MM.1S (cell line): ENCODE measurements around the gene FRMD8.

ENCODE experiments used
- DNase-seq: peaks from one replicate; pipeline ENCODE4 v3.0.0-alpha.2; 2015
- H2AFZ ChIP-seq: fragments of 300-600 bp; sonication (generic); 2 replicates; pipeline ENCODE4 v1.6.0; 2016; ENCODE audit warnings: antibody characterized with exemption, low read length
- H3F3A ChIP-seq: fragments of 300-600 bp; sonication (generic); 2 replicates; pipeline ENCODE4 v1.6.1; 2016; ENCODE audit warnings: mild to moderate bottlenecking, antibody characterized with exemption, low read length, moderate library complexity, mixed read lengths; ENCODE audit not compliant: insufficient read depth
- H3K27ac ChIP-seq: fragments of 300-600 bp; sonication (generic); 2 replicates; pipeline ENCODE4 v1.5.1; 2016; ENCODE audit warnings: mild to moderate bottlenecking, low read length
- H3K27me3 ChIP-seq: fragments of 300-600 bp; sonication (generic); replicated peaks from 2 replicates; pipeline ENCODE4 v1.6.0; 2016; ENCODE audit warnings: low read length; ENCODE audit not compliant: insufficient read depth
- H3K36me3 ChIP-seq: fragments of 300-600 bp; sonication (generic); replicated peaks from 2 replicates; pipeline ENCODE4 v1.6.1; 2016; ENCODE audit warnings: mild to moderate bottlenecking, low read length, mixed read lengths; ENCODE audit not compliant: insufficient read depth
- H3K4me1 ChIP-seq: fragments of 300-600 bp; sonication (generic); 2 replicates; pipeline ENCODE4 v1.6.1; 2016; ENCODE audit warnings: low read length, mixed read lengths
- H3K4me2 ChIP-seq: fragments of 300-600 bp; sonication (generic); 2 replicates; pipeline ENCODE4 v1.6.0; 2016; ENCODE audit warnings: low read depth, low read length
- H3K4me3 ChIP-seq: fragments of 300-600 bp; sonication (generic); 2 replicates; pipeline ENCODE4 v1.5.1; 2016; ENCODE audit warnings: low read length, mixed read lengths
- H3K79me2 ChIP-seq: fragments of 300-600 bp; sonication (generic); 2 replicates; pipeline ENCODE4 v1.6.1; 2016; ENCODE audit warnings: mixed run types, low read length, mixed read lengths
- H3K9ac ChIP-seq: fragments of 300-600 bp; sonication (generic); 2 replicates; pipeline ENCODE4 v1.6.1; 2016; ENCODE audit warnings: low read length, mixed read lengths
- H3K9me2 ChIP-seq: fragments of 300-600 bp; sonication (generic); replicated peaks from 2 replicates; pipeline ENCODE4 v1.6.1; 2016; ENCODE audit warnings: mild to moderate bottlenecking, low read length, mixed read lengths; ENCODE audit not compliant: insufficient read depth
- H3K9me3 ChIP-seq: fragments of 300-600 bp; sonication (generic); replicated peaks from 2 replicates; pipeline ENCODE4 v1.6.1; 2016; ENCODE audit warnings: mild to moderate bottlenecking, low read length, mixed read lengths; ENCODE audit not compliant: insufficient read depth
- H4K20me1 ChIP-seq: fragments of 300-600 bp; sonication (generic); 2 replicates; pipeline ENCODE4 v1.6.1; 2016; ENCODE audit warnings: mild to moderate bottlenecking, low read length, moderate library complexity, mixed read lengths; ENCODE audit not compliant: insufficient read depth
- EZH2 ChIP-seq: fragments of 300-600 bp; sonication (generic); optimal IDR thresholded peaks from 2 replicates; pipeline ENCODE3; 2017; ENCODE audit warnings: low read depth, mild to moderate bottlenecking, antibody characterized with exemption, low read length, mixed read lengths
- EZH2phosphoT487 ChIP-seq: fragments of 300-600 bp; sonication (generic); IDR thresholded peaks from 2 replicates; pipeline ENCODE4 v1.6.1; 2018; ENCODE audit warnings: antibody characterized with exemption, low read length
- TF ChIP-seq, protein P1 (sequence below): fragments of 300-600 bp; sonication (generic); IDR thresholded peaks from 2 replicates; pipeline ENCODE4 v1.5.1; 2016; ENCODE audit warnings: antibody characterized with exemption, low read length, mixed read lengths

The FRMD8 gene

DNA sequence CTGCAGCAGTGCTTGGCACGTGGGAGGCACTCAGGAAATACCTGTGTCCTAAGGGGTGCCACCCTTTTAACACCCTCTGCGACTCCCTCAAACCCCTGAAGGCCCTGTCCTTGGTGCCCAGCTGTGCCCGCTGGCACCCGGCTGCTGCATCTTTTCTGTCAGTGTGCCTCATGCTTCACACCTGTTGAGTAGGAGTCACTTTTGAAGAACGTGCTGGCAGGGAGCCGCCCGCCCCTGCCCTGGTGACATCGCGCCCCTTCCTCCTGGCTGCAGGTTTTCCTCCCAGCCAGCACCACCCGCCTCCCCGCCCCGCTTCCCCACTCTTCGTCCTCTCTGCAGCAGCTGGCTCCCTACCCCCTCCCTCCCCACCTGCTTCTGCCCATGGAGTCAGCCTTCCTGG, 17.8 kb downstream of the FRMD8 start:
- H3K79me2 ChIP-seq = no peaks in the 10 kb centered on the region
- no peak overlapping the region for H2AFZ ChIP-seq
- no peaks in the 10 kb centered on the region for H4K20me1 ChIP-seq
- no peak for TF ChIP-seq EZH2phosphoT487
- TF ChIP-seq, protein P1, sequence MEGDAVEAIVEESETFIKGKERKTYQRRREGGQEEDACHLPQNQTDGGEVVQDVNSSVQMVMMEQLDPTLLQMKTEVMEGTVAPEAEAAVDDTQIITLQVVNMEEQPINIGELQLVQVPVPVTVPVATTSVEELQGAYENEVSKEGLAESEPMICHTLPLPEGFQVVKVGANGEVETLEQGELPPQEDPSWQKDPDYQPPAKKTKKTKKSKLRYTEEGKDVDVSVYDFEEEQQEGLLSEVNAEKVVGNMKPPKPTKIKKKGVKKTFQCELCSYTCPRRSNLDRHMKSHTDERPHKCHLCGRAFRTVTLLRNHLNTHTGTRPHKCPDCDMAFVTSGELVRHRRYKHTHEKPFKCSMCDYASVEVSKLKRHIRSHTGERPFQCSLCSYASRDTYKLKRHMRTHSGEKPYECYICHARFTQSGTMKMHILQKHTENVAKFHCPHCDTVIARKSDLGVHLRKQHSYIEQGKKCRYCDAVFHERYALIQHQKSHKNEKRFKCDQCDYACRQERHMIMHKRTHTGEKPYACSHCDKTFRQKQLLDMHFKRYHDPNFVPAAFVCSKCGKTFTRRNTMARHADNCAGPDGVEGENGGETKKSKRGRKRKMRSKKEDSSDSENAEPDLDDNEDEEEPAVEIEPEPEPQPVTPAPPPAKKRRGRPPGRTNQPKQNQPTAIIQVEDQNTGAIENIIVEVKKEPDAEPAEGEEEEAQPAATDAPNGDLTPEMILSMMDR = no peak
- TF ChIP-seq EZH2 = no peak
- no peak for DNase-seq
- H3K9me3 ChIP-seq = no peaks in the 10 kb centered on the region
- H3K4me1 ChIP-seq = no peaks in the 10 kb centered on the region
- no peak overlapping the region for H3K9ac ChIP-seq
- H3K4me2 ChIP-seq = no peak overlapping the region
- no peaks in the 10 kb centered on the region for H3K27me3 ChIP-seq
- H3K36me3 ChIP-seq = no peaks in the 10 kb centered on the region
- no peaks in the 10 kb centered on the region for H3K9me2 ChIP-seq
- H3K27ac ChIP-seq = no peak overlapping the region
- no peaks in the 10 kb centered on the region for H3F3A ChIP-seq
- no peak overlapping the region for H3K4me3 ChIP-seq

DNA sequence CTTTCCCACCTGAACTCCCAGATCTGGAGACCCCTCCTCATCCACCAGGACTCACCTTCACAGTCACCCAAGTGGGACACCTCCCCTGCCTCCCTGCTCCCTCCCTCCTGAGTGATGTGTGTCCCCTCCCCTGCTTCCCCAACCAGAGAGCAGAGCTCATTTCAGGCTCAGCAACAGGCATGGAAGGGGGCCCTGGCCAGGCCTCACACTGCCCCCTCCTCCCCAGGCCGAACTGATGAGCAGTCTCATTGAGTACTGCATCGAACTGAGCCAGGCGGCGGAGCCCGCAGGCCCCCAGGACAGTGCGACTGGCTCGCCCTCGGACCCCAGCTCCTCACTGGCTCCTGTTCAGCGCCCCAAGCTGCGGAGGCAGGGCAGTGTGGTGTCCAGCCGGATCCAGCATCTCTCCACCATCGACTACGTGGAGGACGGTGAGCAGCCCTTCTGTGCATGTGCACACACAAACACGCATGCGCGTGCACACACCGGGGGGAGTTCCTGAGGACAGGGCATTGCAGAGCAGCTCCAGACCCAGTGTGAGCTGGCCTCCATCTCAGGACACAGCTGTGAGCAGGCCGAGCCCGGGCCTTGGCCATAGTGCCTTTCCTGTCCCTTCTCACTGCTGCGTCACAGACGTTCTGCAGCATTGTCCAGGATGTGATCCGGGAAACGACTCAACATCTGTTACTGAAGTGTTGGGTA, 18.4 kb downstream of the FRMD8 start:
- Histone ChIP-seq H3K9me3 (no peaks in the 10 kb centered on the region), H2AFZ (no peak overlapping the region), H3K4me1 (no peaks in the 10 kb centered on the region), H3K27ac (no peak overlapping the region), H4K20me1 (no peaks in the 10 kb centered on the region), H3K4me2 (no peak overlapping the region), H3K9ac (no peak overlapping the region), H3F3A (no peaks in the 10 kb centered on the region), H3K36me3 (no peaks in the 10 kb centered on the region), H3K9me2 (no peaks in the 10 kb centered on the region), H3K79me2 (no peaks in the 10 kb centered on the region), H3K4me3 (no peak overlapping the region), H3K27me3 (no peaks in the 10 kb centered on the region)
- TF ChIP-seq, protein P1 = no peak
- TF ChIP-seq EZH2phosphoT487 (no peak), EZH2 (no peak)
- no peak for DNase-seq

DNA sequence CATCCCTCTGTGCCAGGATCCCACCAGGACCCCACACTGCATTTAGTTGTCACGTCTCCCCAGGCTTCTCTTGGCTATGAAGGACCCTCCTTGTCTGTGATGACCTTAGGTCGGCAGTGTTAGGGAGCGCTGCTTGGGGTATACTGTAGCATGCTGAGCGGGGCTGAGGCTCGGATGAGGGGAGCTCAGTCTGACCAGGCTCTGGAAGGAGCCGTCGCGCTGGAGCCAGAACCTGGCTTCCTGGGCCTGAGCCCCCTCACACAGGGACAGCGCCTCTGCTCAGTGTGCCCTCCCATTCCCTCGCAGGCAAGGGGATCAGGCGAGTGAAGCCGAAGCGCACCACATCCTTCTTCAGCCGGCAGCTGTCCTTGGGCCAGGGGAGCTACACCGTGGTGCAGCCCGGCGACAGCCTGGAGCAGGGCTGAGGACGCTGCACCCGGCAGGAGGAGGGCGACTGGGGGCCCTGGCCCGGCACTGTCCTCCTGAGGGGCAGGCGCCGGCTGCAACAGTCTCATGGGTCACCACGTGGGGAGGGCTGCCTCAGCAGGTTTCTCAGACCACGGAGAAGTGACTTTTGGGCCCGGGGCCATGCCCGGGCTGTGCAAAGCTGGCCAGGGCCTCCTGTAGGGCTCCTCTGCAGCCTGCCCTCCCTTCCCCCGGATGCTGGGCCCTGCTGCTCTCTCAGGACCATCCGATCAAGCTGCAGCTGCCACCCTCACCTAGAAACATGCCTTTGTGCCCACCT, 24.7 kb downstream of the FRMD8 start:
- no peaks in the 10 kb centered on the region for H3K36me3 ChIP-seq
- TF ChIP-seq EZH2 (no peak), EZH2phosphoT487 (no peak)
- TF ChIP-seq, protein P1 = no peak

More for the DNA sequence above, 24.7 kb downstream of the FRMD8 start:
- Histone ChIP-seq H3K79me2 (no peaks in the 10 kb centered on the region; the same call in 1 of the 2 replicates), H4K20me1 (no peaks in the 10 kb centered on the region), H3K4me1 (0 out of 2 replicates have a peak, but pooled peaks cover 5% of the 10 kb centered on the region), H3K9me3 (no peaks in the 10 kb centered on the region), H2AFZ (no peak overlapping the region), H3K27me3 (no peaks in the 10 kb centered on the region), H3K4me3 (no peak overlapping the region), H3K27ac (no peak overlapping the region), H3F3A (no peaks in the 10 kb centered on the region), H3K9ac (no peak overlapping the region), H3K9me2 (no peaks in the 10 kb centered on the region), H3K4me2 (no peak overlapping the region)
- DNase-seq = no peak
